Body of pancreas (tissue), 4 donors: ENCODE data around the gene RFC4.

Experiments
- CTCF ChIP-seq, 7 experiments: fragments of 450-650 bp in 4 of 7; fragments of 200-600 bp in 3 of 7; sonication (generic) in 3 of 7; IDR thresholded peaks; one replicate each; pipeline ENCODE4 v1.5.1; 2016 to 2019; ENCODE audit warnings: antibody characterized with exemption in 7 of 7
- POLR2A ChIP-seq, 3 donors: fragments of 450-650 bp; IDR thresholded peaks; one replicate each; pipeline ENCODE4 v1.6.1; 2016; ENCODE audit warnings: antibody characterized with exemption in 3 of 3, mild to moderate bottlenecking in 2 of 3

GRCh38 chr3:186754871-186755270 lies 51.4 kb downstream of the RFC4 start:
- TF ChIP-seq CTCF (IDR thresholded peaks at IDR 0.05) (no peak), POLR2A (IDR thresholded peaks at IDR 0.05) (no peak)
